ENCODE measurements around the gene ARVCF. TPM values are rescaled to one million over a fixed set of nuclear protein-coding genes. Genes with fewer than 3 reads are reported as not detected.
A peak's percentile ranks its signal among the peaks of the same experiment; 100 is the strongest.

The ARVCF gene
- total and polyA plus RNA-seq, 9 of the 15 experiments (the other 6 are each of a cell fraction or from before 2014, with no cell fraction given): 0.03 to 97.4 (median 15.6) TPM

- TF ChIP-seq THAP12 (CRISPR knock-in tag; IDR thresholded peaks at IDR 0.05) (peak; percentile 83; the same call in 1 of the 2 replicates), POLR3A (IDR thresholded peaks at IDR 0.05; ENCODE audit: borderline replicate concordance, extremely low read depth, insufficient read depth, insufficient read length) (no peak), ZNF586 (CRISPR knock-in tag; conservative IDR thresholded peaks at IDR 0.05) (no peak), TCF15 (CRISPR knock-in tag; IDR thresholded peaks at IDR 0.05) (peak; percentile 50; the same call in 1 of the 2 replicates), RBFOX2 (IDR thresholded peaks at IDR 0.05; ENCODE audit: low read depth, low read length) (peak; percentile 52), NR0B1 (IDR thresholded peaks at IDR 0.05; ENCODE audit: partially characterized antibody) (no peak), RUNX1 (IDR thresholded peaks at IDR 0.05; ENCODE audit: low read depth) (no peak), KLF10 (CRISPR knock-in tag; IDR thresholded peaks at IDR 0.05) (no peak), HDAC2 (IDR thresholded peaks at IDR 0.05) (no peak), FOXJ3 (CRISPR knock-in tag; IDR thresholded peaks at IDR 0.05) (no peak), MTA3 (IDR thresholded peaks at IDR 0.05; ENCODE audit: borderline replicate concordance) (0 out of 2 replicates have a peak, but pooled peaks have one; percentile 55), NELFE (IDR thresholded peaks at IDR 0.05; ENCODE audit: insufficient read depth, insufficient read length) (no peak), ZNF146 (CRISPR knock-in tag; IDR thresholded peaks at IDR 0.05; ENCODE audit: unreplicated experiment) (no peak), ZNF23 (CRISPR knock-in tag; IDR thresholded peaks at IDR 0.05) (no peak), MEIS2 (IDR thresholded peaks at IDR 0.05; ENCODE audit: partially characterized antibody) (no peak), OTX1 (CRISPR knock-in tag; IDR thresholded peaks at IDR 0.05) (no peak), ZFX (CRISPR knock-in tag; IDR thresholded peaks at IDR 0.05) (no peak), CBX3 (IDR thresholded peaks at IDR 0.05; ENCODE audit: borderline replicate concordance in 1 of 2, low read length in 2 of 2) (peak in 1 of 2 experiments; percentile 30; a peak in 1 of 3 replicates), ZKSCAN8 (CRISPR knock-in tag; IDR thresholded peaks at IDR 0.05) (no peak), POLR2A (conservative IDR thresholded peaks at IDR 0.05) (peak; percentile 47; the same call in 1 of the 2 replicates), NFE2L1 (tag; IDR thresholded peaks at IDR 0.05; ENCODE audit: borderline replicate concordance, low read depth) (no peak), PRMT5 (CRISPR knock-in tag; IDR thresholded peaks at IDR 0.05) (no peak), MTF1 (CRISPR knock-in tag; IDR thresholded peaks at IDR 0.05; ENCODE audit: borderline replicate concordance) (no peak)
Measured at GRCh38 chr22:19957445-19957844, 59.2 kb downstream of the ARVCF start (continued).

Measured in K562 (cell line).